K562 (cell line): ENCODE measurements around the gene KDM2A. TPM values are rescaled to one million over a fixed set of nuclear protein-coding genes. Genes with fewer than 3 reads are reported as not detected.

Experiments
- AFF4 ChIP-seq: sonication (generic); formaldehyde crosslinking; IDR thresholded peaks from 2 replicates; pipeline ENCODE4 v1.8.0; 2023; ENCODE audit warnings: mild to moderate bottlenecking, missing genetic modification reagents
- BCOR ChIP-seq: fragments of 450-650 bp; IDR thresholded peaks from 2 replicates; pipeline ENCODE4 v1.6.1; 2016
- CHD2 ChIP-seq: IDR thresholded peaks from 2 replicates; pipeline ENCODE4 v1.6.1; 2011; ENCODE audit warnings: low read depth, low read length
- DDX20 ChIP-seq: fragments of 450-650 bp; IDR thresholded peaks from 2 replicates; pipeline ENCODE4 v1.6.1; 2016; ENCODE audit warnings: missing genetic modification characterization, low read depth, mild to moderate bottlenecking, missing compliant biosample characterization, moderate library complexity
- DMBX1 ChIP-seq: fragments of 250-450 bp; sonication (Bioruptor Pico); IDR thresholded peaks from 2 replicates; pipeline ENCODE4 v1.8.0; 2022; ENCODE audit warnings: inconsistent platforms, mild to moderate bottlenecking, moderate library complexity, borderline replicate concordance
- ELK1 ChIP-seq: sonication (generic); formaldehyde crosslinking; IDR thresholded peaks from 2 replicates; pipeline ENCODE4 v1.8.1; 2022; ENCODE audit warnings: missing genetic modification reagents
- ESRRA ChIP-seq: fragments of 450-650 bp; IDR thresholded peaks from 2 replicates; pipeline ENCODE4 v1.6.1; 2014; ENCODE audit warnings: low read depth, mild to moderate bottlenecking, moderate library complexity, borderline replicate concordance
- FOXJ2 ChIP-seq: fragments of 200-800 bp; sonication (Bioruptor generic); IDR thresholded peaks from 2 replicates; pipeline ENCODE4 v1.6.1; 2016; ENCODE audit warnings: missing genetic modification characterization, missing compliant biosample characterization
- MXD1 ChIP-seq: fragments of 250-450 bp; sonication (Bioruptor Pico); IDR thresholded peaks from 2 replicates; pipeline ENCODE4 v1.8.0; 2021; ENCODE audit warnings: borderline replicate concordance, mild to moderate bottlenecking, moderate library complexity; ENCODE audit not compliant: poor library complexity, severe bottlenecking
- RAD21 ChIP-seq, 2 experiments: fragments of 250-450 bp in 1 of 2; fragments of 450-650 bp in 1 of 2; sonication (Bioruptor Pico) in 1 of 2; formaldehyde crosslinking in 1 of 2; IDR thresholded peaks in 1 of 2; conservative IDR thresholded peaks in 1 of 2; 2 replicates each; pipeline versions ENCODE4 v1.4.0 to v1.8.0; 2020 to 2022; ENCODE audit warnings: mild to moderate bottlenecking in 2 of 2, moderate library complexity in 1 of 2
- RBM25 ChIP-seq: fragments of 200-400 bp; formaldehyde crosslinking; IDR thresholded peaks from 2 replicates; pipeline ENCODE4 v1.6.1; 2018; ENCODE audit warnings: low read length, low read depth, moderate library complexity; ENCODE audit not compliant: severe bottlenecking
- SLC30A9 ChIP-seq: fragments of 250-450 bp; sonication (Bioruptor Pico); IDR thresholded peaks from 2 replicates; pipeline ENCODE4 v1.8.0; 2022; ENCODE audit warnings: mild to moderate bottlenecking, moderate library complexity
- SP2 ChIP-seq: IDR thresholded peaks from 2 replicates; pipeline ENCODE4 v1.6.1; 2011; ENCODE audit warnings: mild to moderate bottlenecking, low read depth, low read length, moderate library complexity; ENCODE audit not compliant: poor library complexity, severe bottlenecking; ENCODE audit errors: extremely low read depth
- ZKSCAN1 ChIP-seq: fragments of 150-350 bp; IDR thresholded peaks from 2 replicates; pipeline ENCODE4 v1.6.1; 2016; ENCODE audit warnings: low read depth, low read length
- ZNF263 ChIP-seq: sonication (generic); formaldehyde crosslinking; IDR thresholded peaks from 2 replicates; pipeline ENCODE4 v1.8.0; 2022; ENCODE audit warnings: mild to moderate bottlenecking, missing genetic modification reagents, borderline replicate concordance
- ZNF830 ChIP-seq: fragments of 250-450 bp; sonication (Bioruptor Pico); IDR thresholded peaks from 2 replicates; pipeline ENCODE4 v1.5.0; 2021; ENCODE audit warnings: mild to moderate bottlenecking
- polyA plus RNA-seq, 8 experiments: library from polyadenylated mRNA; depleted of rRNA in 4 of 8; stranded (reverse) in 5 of 8; unstranded in 3 of 8; fragments of >200 nt; fragmentation: Nextera tagmentation in 2 of 8; fragmentation: Illumina TruSeq in 1 of 8; extraction: Ambion mirVana in 2 of 8; extraction: Trizol in 1 of 8; gene quantifications; 2 replicates each; pipeline versions ENCODE4 v1.2.1 to v1.2.3, GENCODE V29; 2011 to 2014; ENCODE audit warnings: inconsistent platforms in 1 of 8, missing spikeins in 1 of 8
- total RNA-seq, 7 experiments: library from RNA; depleted of rRNA in 6 of 7; stranded (reverse); fragments of >200 nt in 6 of 7; fragmentation: Illumina TruSeq in 2 of 7; extraction: Trizol in 2 of 7; gene quantifications; 2 replicates each; pipeline versions ENCODE4 v1.2.1 to v1.2.3, GENCODE V29; 2011 to 2021; ENCODE audit warnings: low replicate concordance in 1 of 7
- TF ChIP-seq, protein P1 (sequence below): sonication (generic); formaldehyde crosslinking; IDR thresholded peaks from 2 replicates; pipeline ENCODE4 v1.8.0; 2022; ENCODE audit warnings: missing genetic modification reagents, mild to moderate bottlenecking, moderate library complexity, borderline replicate concordance

Gene KDM2A
- total and polyA plus RNA-seq, 9 of the 15 experiments (the other 6 are each of a cell fraction or from before 2014, with no cell fraction given) = 5.0 to 39.3 (median 21.3) TPM

DNA sequence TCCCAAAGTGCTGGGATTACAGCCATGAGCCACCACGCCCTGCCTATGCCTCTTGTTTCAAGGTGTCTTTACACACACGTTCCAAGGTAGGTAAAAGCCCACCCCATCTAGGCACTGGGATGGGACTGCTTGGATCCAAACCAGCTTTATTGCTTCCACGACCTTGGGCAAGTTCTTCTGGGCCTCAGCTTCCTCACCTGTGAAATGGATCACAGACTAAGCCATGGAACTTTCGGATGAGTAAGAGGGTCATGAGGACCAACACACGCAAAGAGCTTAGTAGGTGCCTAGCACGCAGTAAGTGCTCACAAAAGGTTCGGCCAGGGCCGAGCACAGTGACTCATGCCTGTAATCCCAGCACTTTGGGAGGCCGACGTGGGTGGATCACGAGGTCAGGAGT lies 46.8 kb upstream of the KDM2A start (continued):
- TF ChIP-seq DDX20 (tag) (no peak), FOXJ2 (tag) (no peak), CHD2 (no peak), ZKSCAN1 (peak; percentile 87), MXD1 (CRISPR knock-in tag) (no peak), RBM25 (peak; percentile 65), ZNF830 (no peak), SP2 (no peak), ELK1 (CRISPR knock-in tag) (no peak), ESRRA (peak; percentile 89), BCOR (peak; percentile 76), DMBX1 (no peak), AFF4 (no peak), RAD21 (CRISPR knock-in tag; conservative IDR thresholded peaks at IDR 0.05 in 1 of 2, IDR thresholded peaks at IDR 0.05 in 1 of 2) (no peak), ZNF263 (CRISPR knock-in tag) (no peak), SLC30A9 (CRISPR knock-in tag) (no peak)
- TF ChIP-seq, protein P1, sequence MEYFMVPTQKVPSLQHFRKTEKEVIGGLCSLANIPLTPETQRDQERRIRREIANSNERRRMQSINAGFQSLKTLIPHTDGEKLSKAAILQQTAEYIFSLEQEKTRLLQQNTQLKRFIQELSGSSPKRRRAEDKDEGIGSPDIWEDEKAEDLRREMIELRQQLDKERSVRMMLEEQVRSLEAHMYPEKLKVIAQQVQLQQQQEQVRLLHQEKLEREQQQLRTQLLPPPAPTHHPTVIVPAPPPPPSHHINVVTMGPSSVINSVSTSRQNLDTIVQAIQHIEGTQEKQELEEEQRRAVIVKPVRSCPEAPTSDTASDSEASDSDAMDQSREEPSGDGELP (CRISPR knock-in tag) = 0 out of 2 replicates have a peak, but pooled peaks have one; percentile 16
